GM19193 (cell line): Measurements from ENCODE around the gene NOTCH4.
A peak's percentile ranks its signal among the peaks of the same experiment; 100 is the strongest.

Experiments used
- POLR2A ChIP-seq: IDR thresholded peaks from 4 replicates; pipeline ENCODE4 v1.6.1; 2011; ENCODE audit not compliant: insufficient read depth, insufficient read length; ENCODE audit errors: extremely low read depth

Gene NOTCH4

DNA sequence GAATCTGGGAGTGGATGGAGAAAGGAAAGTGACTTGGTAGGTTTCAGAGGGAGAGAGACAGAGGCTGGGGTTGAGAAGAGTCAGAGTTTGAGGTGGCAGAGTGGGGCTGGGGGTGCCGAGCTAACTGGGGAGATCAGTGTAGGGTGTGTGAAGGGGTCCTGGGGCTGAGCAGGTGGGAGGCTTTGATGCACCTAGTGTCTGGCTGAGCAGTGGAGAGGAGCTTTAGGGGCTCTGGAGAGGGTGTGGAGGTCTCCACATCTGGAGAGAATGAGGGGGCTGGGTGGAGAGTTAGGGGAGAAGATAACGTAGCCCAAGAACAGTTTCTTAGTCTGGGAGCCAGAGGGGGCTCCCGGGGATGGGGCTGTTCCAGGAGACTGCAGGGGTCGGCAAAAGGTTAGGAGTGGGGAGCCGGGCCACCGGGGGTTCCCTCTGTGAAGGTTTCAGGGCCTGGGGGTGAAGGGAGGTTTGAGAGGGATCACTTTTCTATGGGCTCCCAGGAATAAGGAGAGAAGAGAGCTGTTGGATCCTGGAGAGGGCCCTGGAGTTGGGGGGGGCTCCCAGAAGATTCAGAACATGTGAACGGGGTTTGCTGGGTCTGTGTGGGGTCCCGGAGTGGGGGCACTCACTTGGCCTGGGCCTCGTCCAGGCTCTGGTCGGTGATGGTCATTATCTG is 34.7 kb downstream of the NOTCH4 start:
- TF ChIP-seq POLR2A: no peak

DNA sequence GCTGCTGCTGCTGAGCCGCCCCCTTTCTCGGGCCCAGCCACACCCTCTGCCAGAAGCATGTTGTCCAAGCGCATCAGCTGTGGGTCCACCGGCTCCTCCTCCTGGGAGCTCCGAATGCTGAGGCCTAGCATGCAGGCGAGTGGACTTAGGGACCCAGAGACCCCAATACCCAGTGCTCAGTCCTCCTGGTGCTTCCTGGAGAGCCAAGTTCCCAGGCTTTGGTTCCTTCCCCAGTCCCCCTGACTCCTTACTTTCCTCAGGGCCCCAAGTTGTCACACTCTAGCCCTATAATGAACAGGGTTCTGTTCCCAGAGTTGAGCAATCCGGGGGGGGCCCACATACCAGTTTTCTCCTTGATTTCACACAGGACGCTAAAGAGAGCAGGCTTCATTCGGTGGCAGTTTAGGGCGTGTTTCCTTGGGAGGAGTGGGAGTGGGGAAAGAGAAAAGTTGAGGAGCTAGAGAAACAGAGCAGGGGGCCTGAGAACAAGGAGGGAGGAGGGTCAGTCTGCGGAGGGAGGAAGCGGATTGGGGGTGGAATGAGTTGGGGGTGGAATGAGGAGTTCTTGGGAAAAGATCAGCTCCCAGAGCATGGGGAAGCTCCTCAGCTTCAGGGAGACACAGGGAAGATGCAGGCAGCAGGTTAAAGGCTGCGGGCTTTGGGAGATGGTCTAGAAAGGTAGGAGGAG is 35.3 kb downstream of the NOTCH4 start:
- no peak for TF ChIP-seq POLR2A

DNA sequence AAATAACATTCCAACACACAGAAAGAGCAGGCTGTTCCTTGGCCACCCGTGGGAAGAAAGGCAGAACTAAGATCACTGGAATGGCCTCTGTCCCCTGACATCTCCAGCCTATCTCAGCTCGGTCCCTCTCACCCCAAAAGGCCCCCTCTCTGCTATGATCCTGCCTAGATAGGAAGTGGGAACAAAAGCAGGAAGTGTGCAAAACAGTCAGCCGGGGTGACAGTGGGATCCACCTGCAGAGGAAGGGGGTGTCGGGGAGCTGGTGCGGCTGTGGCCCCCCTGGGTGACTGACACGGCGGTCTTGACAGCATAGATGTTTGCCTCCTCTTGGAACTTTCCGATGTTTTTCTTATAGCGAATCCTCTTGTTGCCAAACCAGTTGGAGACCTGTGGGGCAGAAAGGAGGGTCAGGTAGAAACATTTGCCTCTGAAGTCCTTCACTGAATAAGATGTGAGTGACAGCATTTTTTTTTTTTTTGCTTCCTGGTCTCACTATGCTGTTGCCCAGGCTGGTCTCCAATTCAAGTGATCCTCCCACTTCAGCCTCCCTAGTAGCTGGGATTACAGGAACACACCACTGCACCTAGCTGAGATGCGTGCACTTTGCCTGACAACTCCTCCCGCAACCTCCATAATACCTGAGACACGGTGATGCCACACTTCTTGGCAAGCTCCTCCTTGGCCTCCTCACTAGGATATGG is 36.7 kb downstream of the NOTCH4 start:
- TF ChIP-seq POLR2A: no peak

DNA sequence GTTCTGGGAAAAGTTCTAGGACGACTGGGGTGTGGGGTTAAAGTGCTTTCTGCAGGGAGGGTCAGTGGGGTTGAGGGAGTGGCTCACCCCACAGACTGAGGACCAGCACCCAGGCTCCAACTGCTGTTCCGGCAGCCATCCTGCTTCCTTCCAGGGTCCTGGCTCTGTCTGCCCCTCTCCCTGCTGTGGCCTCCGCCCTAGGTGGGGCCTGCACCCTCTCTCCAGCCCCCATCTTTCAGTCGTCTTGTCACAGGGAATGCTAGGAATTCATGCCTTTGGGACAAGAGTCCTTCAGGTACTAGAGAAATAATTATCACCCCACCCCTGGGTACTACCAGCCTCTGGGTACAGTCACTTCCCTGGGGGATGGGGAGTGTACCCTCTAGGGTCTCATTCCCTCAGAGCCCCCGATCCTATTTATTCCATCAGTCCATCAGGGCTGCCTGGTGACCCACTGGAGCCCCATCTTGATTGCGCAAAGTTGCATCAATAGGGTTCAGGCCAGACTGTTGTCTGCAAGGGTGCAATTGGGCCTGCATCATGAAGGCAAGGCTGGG is 39.7 kb downstream of the NOTCH4 start, which contains the start of gene AGER:
AGER (minus strand) TSS at position 170 of the 557 bp plus-strand sequence; CDS start at position 139, 31 bp downstream.
- TF ChIP-seq POLR2A: peak; percentile 56

DNA sequence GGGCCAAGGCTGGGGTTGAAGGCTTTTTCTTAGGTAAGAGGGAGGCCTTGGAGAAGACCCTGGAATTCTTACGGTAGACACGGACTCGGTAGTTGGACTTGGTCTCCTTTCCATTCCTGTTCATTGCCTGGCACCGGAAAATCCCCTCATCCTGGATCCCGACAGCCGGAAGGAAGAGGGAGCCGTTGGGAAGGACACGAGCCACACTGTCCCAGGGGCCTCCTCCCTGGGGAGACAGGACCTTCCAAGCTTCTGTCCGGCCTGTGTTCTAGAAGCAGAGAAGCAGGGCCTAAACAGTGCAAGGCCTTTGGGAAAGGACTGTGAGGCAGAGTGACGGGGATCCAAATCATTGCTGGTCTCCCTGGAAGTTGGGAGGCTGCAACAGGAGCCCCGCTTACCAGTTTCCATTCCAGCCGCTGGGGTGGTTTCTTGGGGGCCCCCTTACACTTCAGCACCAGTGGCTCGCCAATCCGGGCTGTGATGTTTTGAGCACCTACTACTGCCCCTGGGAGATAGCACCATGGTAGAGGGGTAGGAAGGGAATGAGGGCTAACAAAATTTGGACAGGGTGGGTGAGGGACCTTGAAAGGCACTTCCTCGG is 40.3 kb downstream of the NOTCH4 start:
- no peak for TF ChIP-seq POLR2A

DNA sequence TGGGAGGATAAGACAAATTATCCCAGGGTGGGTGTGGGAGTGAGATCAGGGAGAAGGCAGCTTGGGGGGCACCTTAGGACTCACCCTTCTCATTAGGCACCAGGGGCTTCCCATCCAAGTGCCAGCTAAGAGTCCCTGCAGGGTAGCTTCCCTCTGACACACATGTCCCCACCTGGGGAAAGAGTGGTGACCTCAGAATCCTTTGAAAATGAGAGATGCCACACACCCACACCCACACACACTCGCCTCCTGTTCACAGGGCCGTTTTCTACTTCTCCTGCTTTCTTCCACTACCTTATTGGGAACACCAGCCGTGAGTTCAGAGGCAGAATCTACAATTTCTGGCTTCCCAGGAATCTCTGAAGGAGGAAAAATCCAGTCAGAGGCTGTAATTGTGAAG is 40.8 kb downstream of the NOTCH4 start:
- TF ChIP-seq POLR2A: no peak

DNA sequence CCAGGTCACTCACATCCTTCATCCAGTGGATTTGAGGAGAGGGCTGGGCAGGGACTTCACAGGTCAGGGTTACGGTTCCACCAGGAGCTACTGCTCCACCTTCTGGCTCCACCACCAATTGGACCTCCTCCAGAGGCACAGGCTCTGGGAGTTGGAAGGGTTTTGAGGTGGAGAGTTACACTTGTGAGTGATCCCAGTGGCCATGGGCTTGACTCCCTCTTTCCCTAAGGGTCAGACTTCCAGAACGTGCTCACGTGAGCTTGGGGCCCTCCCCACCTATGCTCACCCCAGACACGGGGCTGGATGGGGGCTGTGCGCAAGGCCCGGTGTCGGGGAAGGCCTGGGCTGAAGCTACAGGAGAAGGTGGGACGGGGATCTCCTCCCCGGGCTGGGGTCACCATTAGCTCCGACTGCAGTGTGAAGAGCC is 41.3 kb downstream of the NOTCH4 start:
- TF ChIP-seq POLR2A: no peak

DNA sequence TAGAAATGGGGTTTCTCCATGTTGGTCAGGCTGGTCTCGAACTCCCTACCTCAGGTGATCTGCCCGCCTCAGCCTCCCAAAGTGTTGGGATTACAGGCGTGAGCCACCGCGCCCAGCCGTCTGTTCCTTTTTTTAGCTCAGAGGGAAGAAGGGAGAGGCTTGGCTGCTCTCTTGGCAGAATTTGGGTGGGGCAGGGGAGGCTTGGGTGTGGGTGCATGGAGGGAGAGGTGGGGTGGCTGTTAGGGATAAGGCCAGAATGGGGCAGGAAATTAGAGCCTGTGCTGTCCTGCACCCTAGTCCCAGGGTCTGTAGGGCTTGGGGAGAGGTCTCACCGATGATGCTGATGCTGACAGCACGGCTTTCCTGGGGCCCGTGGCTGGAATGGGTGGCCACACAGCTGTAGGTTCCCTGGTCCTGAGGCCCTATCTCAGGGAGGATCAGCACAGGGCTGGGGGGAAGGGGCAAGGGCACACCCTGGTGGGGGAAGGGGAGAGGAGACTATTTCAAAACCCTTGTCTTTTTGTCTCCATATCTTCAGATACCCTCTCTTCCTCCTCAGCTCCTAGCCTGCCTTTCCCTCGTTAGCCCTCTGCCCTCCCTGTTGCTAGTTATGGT is 41.8 kb downstream of the NOTCH4 start:
- TF ChIP-seq POLR2A: no peak

DNA sequence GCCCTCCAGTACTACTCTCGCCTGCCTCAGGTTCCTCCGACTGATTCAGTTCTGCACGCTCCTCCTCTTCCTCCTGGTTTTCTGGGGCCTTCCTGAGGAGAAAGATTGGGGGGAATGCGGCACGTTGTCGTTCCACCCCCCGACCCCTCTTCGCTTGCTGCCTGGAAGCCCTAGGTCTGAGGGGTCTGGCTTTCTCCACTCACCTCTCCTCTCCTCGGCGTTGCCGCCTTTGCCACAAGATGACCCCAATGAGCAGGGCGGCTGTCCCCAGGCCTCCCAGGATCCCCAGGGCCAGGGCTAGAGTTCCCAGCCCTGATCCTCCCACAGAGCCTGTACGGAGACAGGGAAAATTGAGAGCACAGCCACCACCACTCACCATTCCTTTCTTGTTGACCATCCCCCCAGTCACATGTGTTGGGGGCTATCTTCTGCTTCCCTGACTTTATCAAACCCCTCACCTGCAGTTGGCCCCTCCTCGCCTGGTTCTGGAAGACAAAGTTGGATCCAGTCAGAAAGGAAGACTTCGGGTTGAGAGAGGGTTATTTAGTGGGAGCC is 42.6 kb downstream of the NOTCH4 start:
- no peak for TF ChIP-seq POLR2A

DNA sequence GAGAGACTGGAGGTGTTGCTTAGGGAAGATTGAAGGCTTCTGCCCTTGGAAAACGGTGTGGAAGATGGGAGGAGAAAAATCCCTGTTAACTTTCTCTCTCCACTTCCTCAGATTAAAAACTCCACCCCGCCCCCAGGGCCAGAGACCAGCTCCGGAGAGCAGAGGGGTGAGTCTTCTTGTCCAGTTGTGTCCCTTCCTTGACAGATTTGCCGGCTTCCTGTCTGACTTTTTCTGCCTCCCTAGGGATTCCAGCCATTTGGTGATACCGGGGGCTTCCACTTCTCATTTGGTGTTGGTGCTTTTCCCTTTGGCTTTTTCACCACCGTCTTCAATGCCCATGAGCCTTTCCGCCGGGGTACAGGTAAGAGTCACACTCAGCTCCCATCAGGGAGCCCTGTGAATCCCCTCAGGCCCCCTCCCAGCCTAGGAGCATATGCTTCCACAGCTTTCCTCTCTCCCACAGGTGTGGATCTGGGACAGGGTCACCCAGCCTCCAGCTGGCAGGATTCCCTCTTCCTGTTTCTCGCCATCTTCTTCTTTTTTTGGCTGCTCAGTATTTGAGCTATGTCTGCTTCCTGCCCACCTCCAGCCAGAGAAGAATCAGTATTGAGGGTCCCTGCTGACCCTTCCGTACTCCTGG is 44.0 kb downstream of the NOTCH4 start:
- TF ChIP-seq POLR2A: no peak

DNA sequence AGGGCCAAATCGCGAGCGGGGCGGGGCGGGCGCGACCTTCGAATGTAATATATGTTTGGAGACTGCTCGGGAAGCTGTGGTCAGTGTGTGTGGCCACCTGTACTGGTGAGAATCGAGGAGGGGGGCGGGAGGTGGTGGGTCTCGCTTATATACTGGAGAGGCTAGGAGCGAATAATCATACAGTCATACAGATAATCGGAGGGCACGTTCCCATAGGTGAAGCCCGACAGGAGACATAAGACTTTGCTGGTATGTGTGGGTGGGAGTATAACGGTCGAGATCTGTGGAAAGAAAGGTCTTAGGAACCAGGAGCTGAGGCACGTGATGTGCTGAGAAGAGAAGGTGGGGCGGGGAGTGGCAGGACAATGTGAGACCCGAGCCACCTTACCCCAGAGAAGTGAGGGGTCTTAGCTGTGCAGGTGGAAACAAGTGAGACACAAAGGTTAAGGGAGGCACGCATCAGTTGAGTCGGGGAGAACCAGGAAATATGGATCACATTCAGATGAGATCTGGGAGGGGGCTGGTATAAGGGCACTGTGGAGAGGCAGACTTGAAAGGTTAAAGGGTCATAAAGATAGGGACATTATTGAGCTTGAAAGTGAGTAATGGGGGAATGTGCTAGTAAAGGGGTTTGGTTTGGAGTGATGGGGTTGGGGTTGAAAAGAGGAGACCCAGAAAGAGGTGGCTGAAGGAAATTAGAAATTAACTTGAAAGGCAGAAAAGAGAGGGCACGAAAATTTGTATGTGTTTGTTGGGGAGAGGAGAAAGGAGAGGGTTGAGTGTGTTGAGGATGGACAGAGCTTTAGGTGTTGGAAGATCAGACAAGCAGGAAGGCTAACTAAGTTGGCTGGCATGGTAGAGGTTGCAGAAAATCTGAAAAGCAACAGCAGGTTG is 45.1 kb downstream of the NOTCH4 start:
- TF ChIP-seq POLR2A: peak; percentile 7

DNA sequence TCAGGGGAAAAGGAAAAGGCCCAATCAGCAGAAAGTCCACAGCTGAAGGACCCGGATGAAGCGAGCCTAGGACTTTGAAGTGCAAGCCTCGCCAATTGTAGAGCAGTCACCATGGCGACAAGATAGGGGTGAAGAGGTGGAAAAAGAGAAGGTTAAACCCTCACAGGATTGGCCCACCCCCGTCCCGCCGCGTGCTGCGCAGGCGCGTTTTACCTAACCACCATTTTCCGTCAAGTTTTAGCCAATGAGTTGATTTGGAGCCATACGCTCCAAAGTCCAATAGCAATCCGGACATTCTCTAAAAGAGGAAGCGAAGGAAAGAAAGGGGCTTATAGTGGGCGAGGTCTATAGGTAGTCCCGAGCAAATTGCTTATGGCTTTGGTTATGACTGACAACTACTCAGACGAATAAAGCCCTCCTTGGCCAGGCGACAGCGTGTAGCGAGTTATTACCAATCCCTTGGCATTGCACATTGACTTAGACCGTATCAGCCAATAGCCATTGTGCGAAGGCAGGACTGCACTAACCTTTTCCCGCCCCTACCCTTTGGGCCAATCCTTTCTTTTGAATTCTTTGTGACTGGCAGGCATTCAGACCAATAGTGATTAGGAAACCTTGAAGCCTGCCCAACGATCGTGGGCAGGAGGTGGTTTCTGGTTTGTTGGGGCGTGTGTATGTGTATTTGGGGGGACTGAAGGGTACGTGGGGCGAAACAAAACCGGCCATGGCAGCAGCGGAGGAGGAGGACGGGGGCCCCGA is 45.9 kb downstream of the NOTCH4 start, which contains the start of gene RNF5:
RNF5 (plus strand) TSS at position 618 of the 759 bp plus-strand sequence; CDS start at position 725, 107 bp downstream.
- TF ChIP-seq POLR2A: peak; percentile 22
